ENCODE data around the gene FBLN2.

Gene FBLN2

GRCh38 chr3:13515786-13516759 is 32.9 kb upstream of the FBLN2 start:
- Mint-ChIP-seq H3K4me1 (peaks cover 20% of the 10 kb centered on the region), H3K9me3 (no peaks in the 10 kb centered on the region), H3K36me3 (ENCODE audit: low read depth) (peaks cover 5% of the 10 kb centered on the region), H3K27ac (no peak overlapping the region), H3K27me3 (ENCODE audit: low read depth, poor library complexity) (no peaks in the 10 kb centered on the region), H3K4me3 (no peak overlapping the region)
- no peak for DNase-seq
- TF ChIP-seq CTCF (IDR thresholded peaks at IDR 0.05), result no peak

- H3K4me3 Mint-ChIP-seq, result no peak overlapping the region
- peaks cover 20% of the 10 kb centered on the region for H3K4me1 Mint-ChIP-seq
- no peak overlapping the region for H3K27ac Mint-ChIP-seq
- peaks cover 7% of the 10 kb centered on the region for H3K9me3 Mint-ChIP-seq
- no peak for DNase-seq
- no peak for TF ChIP-seq CTCF (IDR thresholded peaks at IDR 0.05)
- H3K27me3 Mint-ChIP-seq (ENCODE audit: low read depth, poor library complexity), result no peaks in the 10 kb centered on the region
- H3K36me3 Mint-ChIP-seq (ENCODE audit: low read depth), result peaks cover 2% of the 10 kb centered on the region
Observed at GRCh38 chr3:13516760-13517135, 32.2 kb upstream of the FBLN2 start.

- TF ChIP-seq CTCF (IDR thresholded peaks at IDR 0.05), result no peak
- Mint-ChIP-seq H3K4me1 (peaks cover 16% of the 10 kb centered on the region), H3K27ac (no peak overlapping the region), H3K36me3 (ENCODE audit: low read depth) (no peaks in the 10 kb centered on the region), H3K27me3 (ENCODE audit: low read depth, poor library complexity) (no peaks in the 10 kb centered on the region), H3K9me3 (peaks cover 13% of the 10 kb centered on the region), H3K4me3 (no peak overlapping the region)
- no peak for DNase-seq
Observed at GRCh38 chr3:13517253-13517977, 31.5 kb upstream of the FBLN2 start.

- peaks cover 22% of the 10 kb centered on the region for H3K9me3 Mint-ChIP-seq
- H3K4me1 Mint-ChIP-seq, result peaks cover 13% of the 10 kb centered on the region
- no peak overlapping the region for H3K4me3 Mint-ChIP-seq
- TF ChIP-seq CTCF (IDR thresholded peaks at IDR 0.05), result no peak
- no peak overlapping the region for H3K27ac Mint-ChIP-seq
- DNase-seq, result no peak
- H3K27me3 Mint-ChIP-seq (ENCODE audit: low read depth, poor library complexity), result no peaks in the 10 kb centered on the region
- H3K36me3 Mint-ChIP-seq (ENCODE audit: low read depth), result peaks cover 4% of the 10 kb centered on the region
Observed at GRCh38 chr3:13518516-13518953, 30.4 kb upstream of the FBLN2 start.

GRCh38 chr3:13519006-13519791 is 29.7 kb upstream of the FBLN2 start:
- no peak for TF ChIP-seq CTCF (IDR thresholded peaks at IDR 0.05)
- DNase-seq, result no peak
- peaks cover 4% of the 10 kb centered on the region for H3K36me3 Mint-ChIP-seq (ENCODE audit: low read depth)
- H3K4me3 Mint-ChIP-seq, result no peak overlapping the region
- peaks cover 22% of the 10 kb centered on the region for H3K9me3 Mint-ChIP-seq
- H3K27ac Mint-ChIP-seq, result no peak overlapping the region
- H3K4me1 Mint-ChIP-seq, result peaks cover 9% of the 10 kb centered on the region
- no peaks in the 10 kb centered on the region for H3K27me3 Mint-ChIP-seq (ENCODE audit: low read depth, poor library complexity)

All from nephron progenitor cell (in vitro differentiated cells).